ENCODE results near the gene RMND5A.
"Not testable (repeated sequence)": the region's sequence is repeated elsewhere in the genome, so short reads cannot be mapped to it uniquely, and the experiment has no call there.

GRCh38 chr2:86719637-86720539 is at the start of gene RMND5A:
- not testable (repeated sequence) for TF ChIP-seq CTCF (conservative IDR thresholded peaks at IDR 0.05); ZFX (IDR thresholded peaks at IDR 0.05)

Measured in C4-2B (cell line).